GM12874 (cell line): Measurements from ENCODE around the gene MLXIPL.

Experiments
- CTCF ChIP-seq: IDR thresholded peaks from 2 replicates; pipeline ENCODE4 v1.5.1; 2011; ENCODE audit warnings: low read depth, mild to moderate bottlenecking, control low read depth, low read length, moderate library complexity; ENCODE audit not compliant: insufficient read depth

Gene MLXIPL

DNA sequence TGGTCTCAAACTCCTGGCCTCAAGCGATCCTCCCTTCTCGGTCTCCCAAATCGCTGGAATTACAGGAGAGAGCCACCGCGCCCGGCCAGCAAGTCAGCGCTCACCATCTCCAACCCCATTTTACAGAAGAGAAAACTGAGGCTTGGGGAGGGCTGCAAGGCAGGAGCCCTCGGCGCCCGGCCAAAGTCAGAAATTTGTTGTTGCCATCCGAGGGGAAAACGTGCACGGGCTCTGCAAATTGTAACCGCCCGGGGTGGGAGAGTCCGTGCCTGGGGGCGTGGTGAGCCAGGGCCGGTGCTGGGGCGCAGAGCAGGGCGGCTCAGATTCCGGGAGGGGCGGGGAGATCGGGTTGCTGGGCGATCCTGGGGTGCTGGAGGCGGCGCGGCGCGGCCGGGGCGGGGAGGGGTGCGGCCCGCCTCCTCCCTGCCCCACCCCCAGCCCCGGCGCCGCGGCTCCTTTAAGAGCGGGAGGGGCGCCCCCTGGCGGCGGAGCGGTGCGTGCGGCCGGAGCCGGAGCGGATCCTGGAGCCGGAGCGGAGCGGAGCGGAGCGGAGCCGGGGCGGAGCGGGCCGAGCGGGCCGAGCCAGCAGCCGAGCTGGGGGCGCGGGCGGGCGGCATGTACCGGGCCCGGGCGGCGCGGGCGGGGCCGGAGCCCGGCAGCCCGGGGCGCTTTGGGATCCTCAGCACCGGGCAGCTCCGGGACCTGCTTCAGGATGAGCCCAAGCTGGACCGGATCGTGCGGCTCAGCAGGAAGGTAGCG, 43.2 kb upstream of the MLXIPL start, which contains the start of gene VPS37D:
VPS37D (plus strand) TSS at position 488 of the 759 bp plus-strand sequence; CDS start at position 616, 128 bp downstream.
- peak; percentile 88 for TF ChIP-seq CTCF

- no peak for TF ChIP-seq CTCF
Observed at GRCh38 chr7:73663033-73663432, 38.7 kb upstream of the MLXIPL start.

DNA sequence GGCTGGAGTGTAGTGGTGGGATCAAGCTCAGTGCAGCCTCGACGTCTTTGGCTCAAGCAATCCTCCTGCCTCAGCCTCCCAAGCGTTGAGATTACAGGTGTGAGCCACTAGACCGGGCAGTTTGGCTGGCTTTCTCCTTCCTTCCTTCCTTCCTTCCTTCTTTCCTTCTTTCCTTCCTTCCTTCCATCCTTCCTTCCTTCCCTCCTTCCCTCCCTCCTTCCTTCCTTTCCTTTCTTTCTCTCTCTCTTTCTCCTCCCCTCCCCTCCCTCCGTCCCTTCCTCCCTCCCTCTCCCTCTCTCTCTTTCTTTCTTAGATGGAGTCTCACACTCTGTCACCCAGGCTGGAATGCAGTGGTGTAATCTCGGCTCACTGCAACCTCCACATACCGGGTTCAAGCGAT, 35.7 kb upstream of the MLXIPL start:
- no peak for TF ChIP-seq CTCF

GRCh38 chr7:73652541-73652949, 28.2 kb upstream of the MLXIPL start:
- TF ChIP-seq CTCF: no peak

DNA sequence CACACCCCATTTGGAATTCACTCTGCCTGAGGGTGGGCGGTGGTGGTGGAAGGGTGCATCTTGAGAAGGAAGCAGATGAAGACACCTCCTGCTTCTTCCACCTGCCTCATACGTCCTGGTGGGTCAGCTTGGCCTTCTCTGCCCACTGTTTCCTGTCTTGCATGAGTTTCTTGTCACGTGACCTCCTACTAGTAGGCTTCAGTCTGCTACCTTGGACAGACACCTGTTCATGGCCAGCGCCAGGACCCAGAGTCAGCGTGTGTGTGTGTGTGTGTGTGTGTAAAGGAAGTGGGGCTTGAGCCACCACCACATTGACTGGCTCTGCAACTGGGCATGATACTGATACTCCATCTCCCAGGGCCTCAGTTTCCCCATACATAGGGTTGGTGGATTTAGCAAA, 26.2 kb upstream of the MLXIPL start:
- TF ChIP-seq CTCF: no peak

DNA sequence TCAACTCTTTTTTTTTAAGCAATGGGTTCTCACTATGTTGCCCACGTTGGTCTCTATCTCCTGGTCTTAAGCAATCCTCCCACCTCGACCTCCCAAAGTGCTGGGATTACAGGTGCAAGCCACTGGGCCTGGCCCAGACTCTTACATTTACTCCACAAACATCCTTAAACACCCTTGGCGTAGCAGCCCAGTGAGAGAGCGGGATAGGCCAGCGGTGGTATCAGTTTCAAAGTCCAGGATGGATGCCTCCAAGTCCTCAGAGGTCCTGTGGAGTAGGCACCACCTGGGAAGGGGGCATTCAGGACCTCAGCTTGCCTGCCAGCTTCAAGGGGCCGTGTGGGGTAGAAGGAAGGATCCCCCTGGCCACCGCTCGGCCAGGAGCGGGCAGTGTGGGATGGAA, 25.3 kb upstream of the MLXIPL start:
- TF ChIP-seq CTCF: no peak

GRCh38 chr7:73648593-73649332, 24.4 kb upstream of the MLXIPL start:
- no peak for TF ChIP-seq CTCF
